Progenitor cell of endocrine pancreas (in vitro differentiated cells): ENCODE data around the gene ALKBH8. TPM values are rescaled to one million over a fixed set of nuclear protein-coding genes. Genes with fewer than 3 reads are reported as not detected.
"Not testable (repeated sequence)": the region's sequence is repeated elsewhere in the genome, so short reads cannot be mapped to it uniquely, and the experiment has no call there.

Source experiments
- DNase-seq: peaks from one replicate; pipeline ENCODE4 v3.0.0; 2021; ENCODE audit warnings: low spot score; ENCODE audit not compliant: unreplicated experiment
- H3K27ac Mint-ChIP-seq: 2 replicates; pipeline ENCODE4 v1.8.0; 2021; ENCODE audit warnings: mild to moderate bottlenecking, moderate library complexity, mixed read lengths
- H3K27me3 Mint-ChIP-seq: 2 replicates; pipeline ENCODE4 v1.8.0; 2021; ENCODE audit warnings: mixed read lengths
- H3K36me3 Mint-ChIP-seq: 2 replicates; pipeline ENCODE4 v1.8.0; 2022; ENCODE audit warnings: mixed read lengths; ENCODE audit not compliant: insufficient read depth
- H3K4me1 Mint-ChIP-seq: 2 replicates; pipeline ENCODE4 v1.8.0; 2021; ENCODE audit warnings: low read depth, mixed read lengths
- H3K4me3 Mint-ChIP-seq: 2 replicates; pipeline ENCODE4 v1.8.0; 2021; ENCODE audit warnings: low read depth, mild to moderate bottlenecking, moderate library complexity, mixed read lengths
- H3K9me3 Mint-ChIP-seq: 2 replicates; pipeline ENCODE4 v1.8.0; 2021; ENCODE audit warnings: low read depth, mixed read lengths
- CTCF ChIP-seq: fragments of 200-600 bp; sonication (generic); IDR thresholded peaks from one replicate; pipeline ENCODE4 v1.5.0; 2021; ENCODE audit warnings: antibody characterized with exemption, mild to moderate bottlenecking; ENCODE audit not compliant: unreplicated experiment
- total RNA-seq: library from RNA; stranded (reverse); gene quantifications from 2 replicates; pipeline ENCODE4 v1.2.1, GENCODE V29; 2021

Gene ALKBH8
- total RNA-seq, 1 donor from 2014 or later: 6.9 TPM

- Mint-ChIP-seq H3K4me3 (no peak overlapping the region), H3K4me1 (no peaks in the 10 kb centered on the region), H3K9me3 (peaks cover 10% of the 10 kb centered on the region), H3K27ac (no peak overlapping the region), H3K36me3 (no peaks in the 10 kb centered on the region), H3K27me3 (peaks cover 27% of the 10 kb centered on the region)
- DNase-seq: no peak
- no peak for TF ChIP-seq CTCF
Observed at GRCh38 chr11:107467696-107468095, 97.8 kb downstream of the ALKBH8 start.

- H3K27ac Mint-ChIP-seq, DNase-seq, H3K4me3 Mint-ChIP-seq, H3K4me1 Mint-ChIP-seq, H3K36me3 Mint-ChIP-seq, H3K9me3 Mint-ChIP-seq: not testable (repeated sequence)
- H3K27me3 Mint-ChIP-seq: peaks cover 40% of the 10 kb centered on the region
Observed at GRCh38 chr11:107466275-107466866, 99.2 kb downstream of the ALKBH8 start.

GRCh38 chr11:107457558-107458271, 107.8 kb downstream of the ALKBH8 start, which contains the start of gene CWF19L2:
TSS of gene CWF19L2 (minus strand) at chr11:107457825. CDS start at chr11:107457816, 9 bp downstream.
- Mint-ChIP-seq H3K4me1 (peaks cover 12% of the 10 kb centered on the region), H3K27ac (peak within 1 kb of the TSS; percentile 84), H3K27me3 (peaks cover 28% of the 10 kb centered on the region)

GRCh38 chr11:107457205-107457557, 108.4 kb downstream of the ALKBH8 start:
- peak overlapping the region; percentile 86 for H3K4me3 Mint-ChIP-seq
- DNase-seq: no peak
- peaks cover under 1% of the 10 kb centered on the region for H3K36me3 Mint-ChIP-seq
- H3K9me3 Mint-ChIP-seq: peaks cover 3% of the 10 kb centered on the region
- no peak for TF ChIP-seq CTCF
- peaks cover 23% of the 10 kb centered on the region for H3K27me3 Mint-ChIP-seq
- peak overlapping the region; percentile 84 for H3K27ac Mint-ChIP-seq
- H3K4me1 Mint-ChIP-seq: peaks cover 12% of the 10 kb centered on the region

More at GRCh38 chr11:107457558-107458271, 107.8 kb downstream of the ALKBH8 start, which contains the start of gene CWF19L2:
- DNase-seq: peak; percentile 73
- H3K36me3 Mint-ChIP-seq: no peaks in the 10 kb centered on the region
- peak within 1 kb of the TSS; percentile 86 for H3K4me3 Mint-ChIP-seq
- H3K9me3 Mint-ChIP-seq: peaks cover 3% of the 10 kb centered on the region
- no peak for TF ChIP-seq CTCF

- Mint-ChIP-seq H3K9me3 (peaks cover 3% of the 10 kb centered on the region), H3K4me1 (peaks cover 13% of the 10 kb centered on the region), H3K27ac (no peak overlapping the region), H3K4me3 (no peak overlapping the region), H3K27me3 (no peaks in the 10 kb centered on the region), H3K36me3 (peaks cover 3% of the 10 kb centered on the region)
- no peak for TF ChIP-seq CTCF
- DNase-seq: no peak
Observed at GRCh38 chr11:107453594-107454286, 111.8 kb downstream of the ALKBH8 start.

Other genes with a start within 250 kb of the ALKBH8 start
- 17.9 and 18.6 TPM in 2 replicates for gene CWF19L2, start 107.9 kb downstream of the ALKBH8 start, total RNA-seq
- gene ELMOD1, start 25.4 kb upstream of the ALKBH8 start, total RNA-seq: 0.53 and 0.55 TPM in 2 replicates
- gene SLN, start 146.3 kb upstream of the ALKBH8 start, total RNA-seq: 0.67 TPM in 1 of 2 replicates, not detected in the other